ENCODE results near the gene CCDC6.

DNA sequence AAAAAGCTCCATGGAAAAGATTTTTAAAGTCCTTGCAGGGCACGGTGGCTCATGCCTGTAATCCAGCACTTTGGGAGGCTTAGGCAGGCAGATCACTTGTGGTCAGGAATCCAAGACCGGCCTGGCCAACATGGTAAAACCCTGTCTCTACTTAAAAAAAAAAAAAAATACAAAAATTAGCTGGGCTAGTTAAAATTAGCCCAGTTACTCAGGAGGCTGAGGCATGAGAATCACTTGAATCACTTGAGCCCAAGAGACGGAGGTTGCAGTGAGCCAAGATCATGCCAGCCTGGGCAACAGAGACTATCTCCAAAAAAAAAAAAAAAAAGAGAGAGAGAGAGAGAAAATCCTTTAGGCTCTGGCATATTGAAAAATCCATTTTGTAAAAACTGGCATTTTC is 61.9 kb downstream of the CCDC6 start:
- TF ChIP-seq CTCF (conservative IDR thresholded peaks at IDR 0.05; ENCODE audit: low read depth, low read length) (no peak), RFX5 (IDR thresholded peaks at IDR 0.05; ENCODE audit: low read depth, low read length) (no peak), POLR2A (IDR thresholded peaks at IDR 0.05; ENCODE audit: low read depth, low read length) (no peak), CEBPB (IDR thresholded peaks at IDR 0.05; ENCODE audit: low read depth, low read length) (no peak), RAD21 (IDR thresholded peaks at IDR 0.05; ENCODE audit: low read length) (no peak), BHLHE40 (IDR thresholded peaks at IDR 0.05; ENCODE audit: low read depth, low read length) (no peak), MAZ (IDR thresholded peaks at IDR 0.05; ENCODE audit: borderline replicate concordance, low read depth, low read length) (no peak), CHD1 (IDR thresholded peaks at IDR 0.05; ENCODE audit: low read depth, low read length) (no peak), MAFK (IDR thresholded peaks at IDR 0.05; ENCODE audit: low read depth, low read length) (no peak)
- TF ChIP-seq, protein P1, sequence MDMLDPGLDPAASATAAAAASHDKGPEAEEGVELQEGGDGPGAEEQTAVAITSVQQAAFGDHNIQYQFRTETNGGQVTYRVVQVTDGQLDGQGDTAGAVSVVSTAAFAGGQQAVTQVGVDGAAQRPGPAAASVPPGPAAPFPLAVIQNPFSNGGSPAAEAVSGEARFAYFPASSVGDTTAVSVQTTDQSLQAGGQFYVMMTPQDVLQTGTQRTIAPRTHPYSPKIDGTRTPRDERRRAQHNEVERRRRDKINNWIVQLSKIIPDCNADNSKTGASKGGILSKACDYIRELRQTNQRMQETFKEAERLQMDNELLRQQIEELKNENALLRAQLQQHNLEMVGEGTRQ (IDR thresholded peaks at IDR 0.05; ENCODE audit: low read depth, low read length): no peak

Data from IMR-90 (cell line).